DLD1 (cell line): ENCODE measurements around the gene ANKRD62.
"Not testable (repeated sequence)": the region's sequence is repeated elsewhere in the genome, so short reads cannot be mapped to it uniquely, and the experiment has no call there.

Experiments used
- in situ Hi-C: cut with HindIII; loops from 2 replicates; pipeline ENCODE4 v1.10.0; 2017; ENCODE audit warnings: low sequenced_read_pairs

ANKRD62 gene

DNA sequence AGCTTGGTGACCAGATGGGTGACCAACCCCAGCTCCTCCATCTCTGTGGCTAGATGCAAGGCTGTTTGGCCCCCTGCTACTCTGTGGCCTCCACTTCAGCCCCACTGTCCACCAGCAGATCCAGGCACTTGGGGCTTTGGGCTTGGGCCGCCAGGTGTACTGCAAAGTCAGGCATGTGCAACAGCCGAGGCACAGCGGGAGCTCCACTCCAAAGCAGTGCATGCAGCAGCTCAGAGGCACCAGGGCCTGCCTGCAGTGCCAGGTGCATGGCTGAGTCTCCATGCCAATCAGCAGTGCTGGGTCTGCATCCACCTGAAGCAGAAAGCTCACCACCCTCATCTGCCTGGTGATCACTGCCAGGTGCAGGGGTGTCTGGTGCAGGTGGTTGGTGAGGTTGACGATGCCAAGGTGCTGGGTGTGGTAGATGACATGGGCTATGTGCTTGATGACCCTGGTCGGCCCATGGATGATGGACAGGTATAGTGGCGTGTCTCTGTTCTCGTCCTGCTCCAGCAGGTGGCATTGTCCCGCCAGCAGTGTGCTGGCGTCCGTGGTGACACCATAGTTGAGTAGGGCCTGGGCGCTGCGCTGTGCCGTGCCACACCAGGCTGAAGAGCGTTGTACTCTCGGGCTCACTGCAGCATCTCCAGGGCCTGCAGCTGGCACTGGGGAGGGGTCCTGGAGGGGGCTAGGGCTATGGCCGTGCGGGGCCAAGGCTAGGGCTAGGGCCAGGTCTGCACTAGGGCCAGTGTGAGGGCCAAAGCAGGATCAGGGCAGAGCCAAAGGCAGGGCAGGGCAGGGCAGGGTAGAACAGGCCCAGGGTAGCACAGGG lies 1.0 kb upstream of the ANKRD62 start:
- in situ Hi-C loops: no loop called here

DNA sequence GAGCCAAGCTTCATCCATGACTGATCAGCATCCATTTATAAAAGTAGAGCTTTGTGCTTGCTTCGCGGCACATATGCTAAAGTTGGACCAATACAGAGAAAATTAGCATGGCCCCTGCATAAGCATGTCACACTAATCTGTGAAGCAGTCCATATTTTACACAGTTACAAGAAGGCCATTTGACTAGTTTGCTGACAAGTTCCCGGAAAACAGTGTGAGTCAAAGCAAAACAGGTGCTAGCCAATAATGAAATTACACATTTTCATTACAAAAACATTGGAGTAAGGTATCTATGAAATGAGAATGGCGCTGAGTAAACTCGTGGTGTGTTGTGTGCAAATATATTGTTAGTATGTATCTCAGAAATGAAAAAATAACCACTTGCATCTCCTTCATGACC lies 4.7 kb downstream of the ANKRD62 start:
- in situ Hi-C loops: no loop called here

GRCh38 chr18:12099160-12099559 lies 5.5 kb downstream of the ANKRD62 start:
- in situ Hi-C loops: no loop called here

- in situ Hi-C loops: loop anchor here (10.0 kb wide), 1 partner anchor 144 kb away; no protein-coding TSS in a partner anchor
Measured at GRCh38 chr18:12101266-12101665, 7.6 kb downstream of the ANKRD62 start.

- in situ Hi-C loops: loop anchor here (10.0 kb wide), 1 partner anchor 143 kb away; no protein-coding TSS in a partner anchor
Measured at GRCh38 chr18:12102136-12102842, 8.6 kb downstream of the ANKRD62 start.

DNA sequence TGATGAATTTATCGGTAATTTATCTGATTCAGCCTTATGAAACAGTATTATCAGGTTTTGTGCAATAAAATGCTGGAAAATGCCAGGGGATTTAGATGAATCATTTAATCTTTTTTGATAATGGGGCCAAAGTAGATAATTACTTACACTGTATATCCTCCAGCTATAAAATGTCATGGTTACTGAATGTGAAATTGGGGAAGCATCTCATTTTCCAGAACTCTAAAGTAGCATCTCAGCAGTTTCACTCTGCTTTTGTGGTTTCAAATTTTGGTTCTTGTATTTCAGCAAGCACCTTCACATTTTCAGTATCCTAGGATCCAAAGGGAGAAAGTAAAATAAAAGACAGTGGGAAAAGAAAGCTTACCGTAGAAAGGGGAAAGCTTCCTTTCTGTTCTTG lies 12.8 kb downstream of the ANKRD62 start:
- in situ Hi-C loops: loop anchor here (10.0 kb wide), 1 partner anchor 138 kb away; no protein-coding TSS in a partner anchor

GRCh38 chr18:12109836-12110235 lies 16.2 kb downstream of the ANKRD62 start:
- in situ Hi-C loops: loop anchor here (10.0 kb wide), 1 partner anchor 135 kb away; no protein-coding TSS in a partner anchor

- in situ Hi-C loops: no loop called here
Measured at GRCh38 chr18:12113999-12114646, 20.5 kb downstream of the ANKRD62 start.

- in situ Hi-C loops: no loop called here
Measured at GRCh38 chr18:12119358-12119757, 25.7 kb downstream of the ANKRD62 start.

- in situ Hi-C loops: no loop called here
Measured at GRCh38 chr18:12121175-12122042, 27.8 kb downstream of the ANKRD62 start.

- in situ Hi-C loops: not testable (repeated sequence)
Measured at GRCh38 chr18:12122043-12122389, 28.4 kb downstream of the ANKRD62 start.

GRCh38 chr18:12127647-12128046 lies 34.0 kb downstream of the ANKRD62 start:
- in situ Hi-C loops: not testable (repeated sequence)

GRCh38 chr18:12138831-12139230 lies 45.2 kb downstream of the ANKRD62 start:
- in situ Hi-C loops: not testable (repeated sequence)

DNA sequence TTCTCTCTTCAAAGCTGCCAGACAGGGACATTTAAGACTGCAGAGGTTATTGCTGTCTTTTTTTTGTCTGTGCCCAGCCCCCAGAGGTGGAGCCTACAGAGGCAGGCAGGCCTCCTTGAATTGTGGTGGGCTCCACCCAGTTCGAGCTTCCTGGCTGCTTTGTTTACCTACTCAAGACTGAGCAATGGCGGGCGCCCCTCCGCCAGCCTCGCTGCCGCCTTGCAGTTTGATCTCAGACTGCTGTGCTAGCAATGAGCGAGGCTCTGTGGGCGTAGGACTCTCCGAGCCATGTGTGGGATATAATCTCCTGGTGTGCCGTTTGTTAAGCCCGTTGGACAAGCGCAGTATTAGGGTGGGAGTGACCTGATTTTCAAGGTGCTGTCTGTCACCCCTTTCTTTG lies 47.2 kb downstream of the ANKRD62 start:
- in situ Hi-C loops: not testable (repeated sequence)

- in situ Hi-C loops: not testable (repeated sequence)
Measured at GRCh38 chr18:12141778-12142177, 48.1 kb downstream of the ANKRD62 start.

GRCh38 chr18:12149431-12149830 lies 55.8 kb downstream of the ANKRD62 start:
- in situ Hi-C loops: not testable (repeated sequence)

- in situ Hi-C loops: no loop called here
Measured at GRCh38 chr18:12154361-12154760, 60.7 kb downstream of the ANKRD62 start.

DNA sequence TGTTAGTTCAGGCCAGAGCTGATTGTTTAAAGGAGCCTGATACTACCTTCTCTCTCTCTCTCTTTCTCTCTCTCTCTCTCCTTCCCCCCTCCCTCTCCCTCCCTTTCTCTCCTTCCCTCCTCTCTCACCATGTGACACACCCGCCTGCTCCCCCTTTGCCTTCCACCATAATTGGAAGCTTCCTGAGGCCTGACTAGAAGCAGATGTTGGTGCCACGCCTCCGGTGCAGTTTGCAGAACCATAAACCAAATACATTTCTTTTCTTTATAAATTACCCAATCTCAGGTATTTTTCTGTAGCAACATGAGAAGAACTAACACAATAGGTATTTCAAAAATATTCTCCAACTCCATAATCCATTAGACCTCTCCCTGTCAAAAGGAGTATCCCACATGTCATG lies 62.4 kb downstream of the ANKRD62 start:
- in situ Hi-C loops: no loop called here

GRCh38 chr18:12159446-12159845 lies 65.8 kb downstream of the ANKRD62 start:
- in situ Hi-C loops: no loop called here

DNA sequence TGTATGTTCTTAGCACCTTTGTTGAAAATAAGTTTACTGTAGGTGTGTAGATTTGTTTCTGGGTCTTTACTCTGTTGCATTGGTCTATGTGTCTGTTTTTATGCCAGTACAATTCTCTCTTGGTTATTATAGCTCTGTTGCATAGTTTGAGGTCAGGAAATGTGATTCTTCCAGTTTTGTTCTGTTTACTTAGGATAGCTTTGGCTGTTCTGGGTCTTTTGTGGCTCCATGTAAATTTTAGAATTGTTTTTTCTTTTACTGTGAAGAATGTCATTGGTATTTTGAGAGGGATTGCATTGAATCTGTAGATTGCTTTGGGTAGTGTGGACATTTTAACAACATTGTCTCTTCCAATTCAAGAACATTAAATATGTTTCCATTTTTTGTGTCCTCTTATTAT lies 69.1 kb downstream of the ANKRD62 start:
- in situ Hi-C loops: no loop called here
